Caki2 (cell line): ENCODE data around the gene IRF1. TPM values are rescaled to one million over a fixed set of nuclear protein-coding genes. Genes with fewer than 3 reads are reported as not detected.
A peak's percentile ranks its signal among the peaks of the same experiment; 100 is the strongest.
"Not testable (repeated sequence)": the region's sequence is repeated elsewhere in the genome, so short reads cannot be mapped to it uniquely, and the experiment has no call there.

ENCODE experiments used
- DNase-seq: peaks from one replicate; pipeline ENCODE4 v3.0.0-alpha.2; 2015; ENCODE audit warnings: low read depth
- in situ Hi-C: cut with HindIII; loops from 2 replicates; pipeline ENCODE4 v1.10.0; 2016; ENCODE audit warnings: low sequenced_read_pairs, low pct_unique_long_range_greater_than_20kb, mixed read lengths
- total RNA-seq: library from RNA; depleted of rRNA; stranded (reverse); fragments of >200 nt; shearing (Covaris generic); gene quantifications from 2 replicates; pipeline ENCODE4 v1.2.3, GENCODE V29; 2014; ENCODE audit warnings: low replicate concordance; rRNA removed

IRF1 gene, protein sequence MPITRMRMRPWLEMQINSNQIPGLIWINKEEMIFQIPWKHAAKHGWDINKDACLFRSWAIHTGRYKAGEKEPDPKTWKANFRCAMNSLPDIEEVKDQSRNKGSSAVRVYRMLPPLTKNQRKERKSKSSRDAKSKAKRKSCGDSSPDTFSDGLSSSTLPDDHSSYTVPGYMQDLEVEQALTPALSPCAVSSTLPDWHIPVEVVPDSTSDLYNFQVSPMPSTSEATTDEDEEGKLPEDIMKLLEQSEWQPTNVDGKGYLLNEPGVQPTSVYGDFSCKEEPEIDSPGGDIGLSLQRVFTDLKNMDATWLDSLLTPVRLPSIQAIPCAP
- 12.2 and 19.7 TPM in 2 replicates for total RNA-seq

DNA sequence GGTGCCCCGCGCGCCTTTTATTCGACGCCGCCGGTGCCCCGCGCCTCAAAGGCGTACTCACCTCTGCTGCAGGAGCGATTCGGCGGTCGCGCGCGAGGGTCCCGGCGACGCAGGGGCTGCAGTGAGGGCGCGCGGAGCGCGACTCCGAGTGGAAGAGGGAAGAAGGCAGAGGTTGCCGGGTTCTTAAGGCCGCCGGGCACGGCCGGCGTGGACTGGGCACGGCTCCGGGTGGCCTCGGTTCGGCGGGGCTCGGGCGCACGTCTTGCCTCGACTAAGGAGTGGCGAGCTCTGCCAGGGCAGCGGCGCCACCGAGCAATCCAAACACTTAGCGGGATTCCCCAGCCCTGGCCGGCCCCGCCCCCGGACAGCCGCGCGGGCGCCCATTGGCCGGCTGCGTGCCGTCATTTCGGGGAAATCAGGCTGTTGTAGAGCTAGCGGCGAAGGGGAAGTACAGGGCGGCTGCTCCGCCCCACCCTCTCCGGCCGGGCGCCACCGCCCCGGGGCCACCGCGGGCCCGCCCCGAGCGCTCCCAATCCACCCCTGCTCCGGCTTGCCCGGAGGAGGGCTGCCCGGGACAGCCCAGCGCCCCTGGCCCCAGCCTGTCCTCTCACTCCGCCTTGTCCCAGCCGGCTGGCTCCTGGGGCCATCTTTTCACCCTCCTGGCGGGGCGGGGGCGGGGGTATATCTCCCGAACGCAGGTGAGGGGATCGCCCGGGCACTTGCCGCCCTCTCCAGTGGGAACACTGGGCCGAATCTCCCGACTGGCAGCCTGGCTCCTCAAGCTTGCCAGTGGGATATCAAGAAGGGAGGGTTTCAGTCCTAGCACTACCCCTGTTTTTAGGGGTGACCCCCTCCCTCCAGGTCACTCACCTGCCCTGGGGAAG lies at the start of gene IRF1:
TSS of gene IRF1 (minus strand) at position 290 of the 884 bp plus-strand sequence. CDS start 1,295 bp downstream, outside the sequence.
- in situ Hi-C loops = loop anchor here (25.0 kb wide), 1 partner anchor 103 kb away; no protein-coding TSS in a partner anchor
- DNase-seq = peak; percentile 95

DNA sequence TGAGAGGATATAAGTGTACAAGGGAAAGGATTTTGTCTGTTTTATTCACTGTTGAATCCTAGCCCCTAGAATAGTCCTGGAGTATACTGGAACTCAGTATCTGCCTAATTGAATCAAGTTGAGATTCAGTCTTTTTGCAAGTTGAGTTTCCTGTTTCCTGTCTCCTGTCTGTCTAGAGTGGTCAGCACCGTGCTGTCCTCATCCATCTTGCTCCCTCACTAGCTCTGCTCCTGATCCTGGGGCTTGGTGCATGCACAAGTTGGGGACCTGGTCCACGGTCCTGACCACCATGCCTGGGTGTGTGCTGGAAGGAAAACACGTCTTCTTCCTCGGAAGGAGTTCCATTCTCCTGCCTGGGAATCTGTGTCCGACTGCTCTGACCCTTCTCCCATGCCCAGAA lies 49.6 kb upstream of the IRF1 start:
- in situ Hi-C loops = no loop called here
- DNase-seq = no peak

- in situ Hi-C loops = no loop called here
- no peak for DNase-seq
These were observed 49.1 kb upstream of the IRF1 start for GRCh38 chr5:132539716-132540115.

DNA sequence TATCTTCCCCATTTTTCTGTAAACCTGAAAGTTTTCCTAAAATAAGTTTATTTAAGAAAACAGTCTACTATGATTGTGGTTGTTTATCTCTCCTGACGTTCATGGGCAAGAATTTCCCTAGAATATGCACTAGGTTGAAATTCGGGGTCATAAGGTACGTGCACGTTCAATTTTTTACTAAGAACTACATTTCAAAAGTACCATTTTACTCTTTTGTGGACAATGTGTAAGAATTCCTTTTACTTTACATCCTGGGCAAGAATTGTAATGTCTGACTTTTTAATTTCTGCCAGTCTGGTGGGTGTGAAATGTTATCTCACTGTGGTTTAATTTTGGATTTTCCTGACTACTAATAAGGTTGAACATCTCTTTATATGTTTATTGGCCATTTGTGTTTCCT lies 40.4 kb upstream of the IRF1 start:
- in situ Hi-C loops = no loop called here

DNA sequence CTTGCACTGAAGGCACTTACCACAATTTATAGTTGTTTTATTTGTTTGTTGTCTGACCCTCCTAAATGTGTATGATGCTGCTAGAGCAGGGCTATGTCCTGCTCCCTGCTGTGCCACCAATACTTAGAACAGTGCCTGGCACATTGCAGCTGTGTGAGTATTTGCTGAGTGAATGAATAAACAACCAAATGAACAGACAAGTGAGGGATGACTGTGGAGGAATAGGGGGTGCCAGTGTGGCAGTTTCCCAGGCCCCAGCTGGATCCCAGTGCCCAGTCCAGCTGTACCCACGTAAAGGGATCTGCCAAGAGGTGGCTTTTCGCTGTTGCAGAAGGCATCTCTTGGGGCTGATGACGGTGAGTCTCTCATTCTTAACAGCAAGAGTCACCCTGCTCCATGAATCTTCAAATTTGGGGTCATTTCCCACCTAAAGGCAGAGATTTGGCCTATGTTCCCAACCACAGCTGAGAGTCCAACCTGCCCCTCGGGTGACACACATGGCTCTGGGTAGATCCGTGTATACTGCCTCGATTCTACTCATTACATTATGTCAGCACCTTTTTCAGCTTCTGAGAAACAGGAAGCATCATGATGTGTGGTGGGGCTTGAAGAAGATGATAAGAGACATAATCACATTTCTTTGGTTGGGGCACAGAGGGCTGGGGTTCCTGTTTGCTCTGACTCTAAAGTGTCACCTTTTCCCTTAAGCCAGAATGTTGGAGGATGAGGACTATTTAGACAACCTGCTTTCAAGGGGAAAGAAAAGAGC lies 38.5 kb upstream of the IRF1 start:
- in situ Hi-C loops = no loop called here
- DNase-seq = no peak

More for the DNA sequence above, 40.4 kb upstream of the IRF1 start:
- DNase-seq = no peak

DNA sequence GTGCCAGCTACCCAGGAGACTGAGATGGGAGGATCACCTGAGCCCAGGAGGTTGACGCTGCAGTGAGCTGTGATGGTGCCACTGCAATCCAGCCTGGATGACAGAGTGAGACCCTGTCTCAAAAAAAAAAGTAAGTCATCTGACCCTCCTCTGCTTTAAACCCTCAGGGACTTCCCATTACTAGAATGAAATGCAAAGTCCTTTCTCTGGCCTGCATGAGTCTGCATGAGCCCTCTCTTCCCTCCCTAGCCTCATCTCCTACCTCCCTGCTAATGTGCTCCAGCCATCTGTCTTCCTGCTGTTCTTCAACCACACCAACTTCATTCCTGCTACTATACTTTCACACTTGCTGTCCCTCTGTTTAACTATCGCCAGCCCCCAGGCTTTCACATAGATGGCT lies 37.4 kb upstream of the IRF1 start:
- in situ Hi-C loops = no loop called here
- no peak for DNase-seq

- in situ Hi-C loops = no loop called here
- no peak for DNase-seq
These were observed 36.5 kb upstream of the IRF1 start for GRCh38 chr5:132526974-132527564.

GRCh38 chr5:132526290-132526973 lies 35.9 kb upstream of the IRF1 start:
- peak; percentile 69 for DNase-seq
- in situ Hi-C loops = no loop called here

DNA sequence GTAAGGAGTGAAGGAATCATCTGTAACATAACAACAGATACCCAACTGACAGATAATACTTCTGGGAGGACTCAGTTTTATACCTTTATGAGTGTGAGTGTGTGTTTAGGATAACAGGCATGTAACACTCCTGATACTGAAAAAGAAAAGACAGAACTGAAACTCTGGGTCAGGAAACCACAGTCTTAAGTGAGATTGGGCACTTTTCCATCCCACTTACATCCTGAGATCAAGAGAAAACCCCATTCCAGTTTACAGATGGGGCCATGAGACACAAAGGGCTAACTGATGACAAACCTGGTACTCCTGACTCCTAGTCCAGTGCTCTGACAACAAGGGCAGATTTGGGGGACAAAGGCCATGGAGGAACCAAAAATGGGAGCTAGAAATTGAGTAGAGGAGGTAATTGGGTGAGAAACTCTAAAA lies 34.7 kb upstream of the IRF1 start:
- no peak for DNase-seq
- in situ Hi-C loops = no loop called here

GRCh38 chr5:132524877-132525276 lies 34.3 kb upstream of the IRF1 start:
- DNase-seq, in situ Hi-C loops: not testable (repeated sequence)

DNA sequence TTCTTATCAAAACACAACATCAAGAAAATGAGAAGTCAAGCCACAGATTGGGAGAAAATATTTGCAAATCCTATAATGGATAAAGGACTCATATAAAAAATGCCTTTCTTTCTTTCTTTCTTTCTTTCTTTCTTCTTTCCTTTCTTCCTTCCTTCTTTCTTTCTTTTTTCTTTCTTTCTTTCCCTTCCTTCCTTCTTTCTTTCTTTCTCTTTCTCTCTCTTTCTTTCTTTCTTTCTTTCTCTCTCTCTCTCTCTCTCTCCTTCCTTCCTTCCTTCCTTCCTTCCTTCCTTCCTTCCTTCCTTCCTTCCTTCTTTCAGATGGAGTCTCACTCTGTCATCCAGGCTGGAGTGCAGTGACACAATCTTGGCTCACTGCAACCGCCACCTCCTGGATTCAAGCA lies 31.5 kb upstream of the IRF1 start:
- in situ Hi-C loops, DNase-seq: not testable (repeated sequence)

DNA sequence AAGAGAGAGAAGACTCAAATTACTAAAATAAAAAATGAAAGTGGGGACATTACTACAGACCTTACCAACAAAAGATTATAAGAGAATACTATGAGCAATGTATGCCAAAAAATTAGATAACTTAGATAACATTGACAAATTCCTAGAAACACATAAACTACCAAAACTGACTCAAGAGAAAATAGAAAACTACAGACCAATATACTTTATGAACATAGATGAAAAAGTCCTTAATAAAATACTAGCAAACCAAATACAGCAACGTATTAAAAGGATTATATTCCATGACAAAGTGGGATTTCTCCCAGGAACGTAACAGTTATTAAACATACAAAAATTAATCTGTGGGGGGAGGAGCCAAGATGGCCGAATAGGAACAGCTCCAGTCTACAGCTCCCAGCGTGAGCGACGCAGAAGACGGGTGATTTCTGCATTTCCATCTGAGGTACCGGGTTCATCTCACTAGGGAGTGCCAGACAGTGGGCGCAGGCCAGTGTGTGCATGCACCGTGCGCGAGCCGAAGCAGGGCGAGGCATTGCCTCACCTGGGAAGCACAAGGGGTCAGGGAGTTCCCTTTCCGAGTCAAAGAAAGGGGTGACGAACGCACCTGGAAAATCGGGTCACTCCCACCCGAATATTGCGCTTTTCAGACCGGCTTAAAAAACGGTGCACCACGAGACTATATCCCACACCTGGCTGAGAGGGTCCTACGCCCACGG lies 23.2 kb upstream of the IRF1 start:
- DNase-seq, in situ Hi-C loops: not testable (repeated sequence)

GRCh38 chr5:132510076-132510475 lies 19.5 kb upstream of the IRF1 start:
- DNase-seq = peak; percentile 65
- in situ Hi-C loops = no loop called here

GRCh38 chr5:132506094-132506692 lies 15.6 kb upstream of the IRF1 start:
- in situ Hi-C loops = no loop called here
- no peak for DNase-seq

DNA sequence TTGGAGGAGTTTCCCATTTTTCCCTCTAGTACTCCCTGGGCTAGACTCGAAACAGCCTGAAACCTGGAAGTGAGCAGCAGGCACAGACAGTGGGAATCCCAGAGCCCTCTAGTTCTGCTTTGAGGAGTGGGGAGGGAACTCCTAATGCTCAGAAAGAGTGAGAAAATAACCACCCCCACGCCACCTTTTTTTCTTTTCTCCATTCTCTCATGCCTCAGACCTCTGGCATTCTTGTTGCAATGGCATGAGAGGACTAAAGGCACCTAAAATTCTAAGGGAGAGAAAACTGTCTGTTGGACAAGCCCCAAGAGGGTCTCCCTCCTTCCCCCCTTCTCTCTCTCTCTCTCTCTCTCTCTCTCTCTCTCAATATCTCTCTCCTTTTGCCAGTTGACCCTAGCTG lies 15.1 kb upstream of the IRF1 start:
- in situ Hi-C loops = no loop called here
- DNase-seq = no peak

DNA sequence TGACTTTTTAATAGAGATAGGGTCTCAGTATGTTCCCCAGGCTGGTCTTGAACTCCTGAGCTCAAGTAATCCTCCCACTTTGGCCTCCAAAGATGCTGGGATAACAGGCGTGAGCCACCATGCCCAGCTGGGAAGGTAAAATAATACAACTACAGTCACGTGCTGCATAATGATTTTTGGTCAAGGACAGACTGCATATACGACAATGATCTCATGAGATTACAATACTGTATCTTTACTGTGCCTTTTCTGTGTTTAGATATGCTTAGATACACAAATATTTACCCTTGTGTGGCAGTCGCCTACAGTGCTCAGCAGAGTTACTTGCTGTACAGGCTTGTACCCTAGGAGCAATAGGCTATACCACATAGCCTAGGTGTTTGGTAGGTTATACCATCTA lies 14.2 kb upstream of the IRF1 start:
- in situ Hi-C loops = no loop called here

DNA sequence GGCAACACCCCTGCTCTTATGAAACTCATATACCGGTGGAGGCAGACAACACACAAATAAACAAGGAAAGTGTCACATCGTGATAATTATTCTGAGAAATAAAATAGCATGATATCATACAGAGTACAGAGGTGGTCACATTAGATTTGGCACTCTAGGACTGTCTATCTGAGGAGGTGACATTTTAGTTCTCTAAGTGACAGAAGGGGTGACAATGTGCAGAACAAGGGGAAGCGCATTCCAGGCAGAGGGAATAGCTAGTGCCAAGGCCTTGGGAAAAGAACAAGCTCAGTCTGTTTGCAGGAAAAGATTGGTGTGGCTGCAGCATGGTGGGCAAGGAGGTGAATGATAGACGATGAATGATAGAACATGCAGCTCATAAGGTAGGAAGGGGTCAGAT lies 12.7 kb upstream of the IRF1 start:
- in situ Hi-C loops = no loop called here

More for the DNA sequence above, 14.2 kb upstream of the IRF1 start:
- no peak for DNase-seq

More for the DNA sequence above, 12.7 kb upstream of the IRF1 start:
- DNase-seq = no peak
